Measurements from ENCODE around the gene STK11IP. TPM values are rescaled to one million over a fixed set of nuclear protein-coding genes. Genes with fewer than 3 reads are reported as not detected.

STK11IP gene
- total RNA-seq, 1 experiment from 2014 or later, result 39.9 TPM

- Mint-ChIP-seq H3K36me3 (no peaks in the 10 kb centered on the region), H3K27ac (no peak overlapping the region), H3K4me1 (no peaks in the 10 kb centered on the region; the same call in 1 of the 2 replicates), H3K4me3 (no peak overlapping the region), H3K9me3 (no peaks in the 10 kb centered on the region), H3K27me3 (ENCODE audit: low read depth) (no peaks in the 10 kb centered on the region)
- DNase-seq (ENCODE audit: low spot score), result peak; percentile 7
- POLR2A ChIA-PET, result no interaction called here
- TF ChIP-seq CBFB (CRISPR knock-in tag; IDR thresholded peaks at IDR 0.05; ENCODE audit: low read depth), result no peak
- TF ChIP-seq ZNF219 (CRISPR knock-in tag; IDR thresholded peaks at IDR 0.05; ENCODE audit: borderline replicate concordance), result no peak
- no peak for TF ChIP-seq ESRRA (CRISPR knock-in tag; IDR thresholded peaks at IDR 0.05; ENCODE audit: borderline replicate concordance)
- no peak for TF ChIP-seq CTCF (IDR thresholded peaks at IDR 0.05)
- ATAC-seq, result no peak
- CTCF ChIA-PET, result interaction anchor here (1.3 to 2.0 kb wide), 2 partner anchors 10 to 13 kb away, joined by 4 to 5 read pairs; no protein-coding TSS in a partner anchor
These were observed 35.1 kb downstream of the STK11IP start for GRCh38 chr2:219632760-219633105.

GRCh38 chr2:219633276-219634065 lies 35.8 kb downstream of the STK11IP start:
- no peaks in the 10 kb centered on the region for H3K36me3 Mint-ChIP-seq
- ChIA-PET CTCF (interaction anchor here (1.5 to 2.0 kb wide), 2 partner anchors 10 to 14 kb away, joined by 5 to 6 read pairs; no protein-coding TSS in a partner anchor), POLR2A (no interaction called here)
- TF ChIP-seq AFF4 (CRISPR knock-in tag; IDR thresholded peaks at IDR 0.05; ENCODE audit: borderline replicate concordance), result no peak
- TF ChIP-seq ZBTB43 (CRISPR knock-in tag; IDR thresholded peaks at IDR 0.05), result no peak
- no peaks in the 10 kb centered on the region for H3K4me1 Mint-ChIP-seq
- no peaks in the 10 kb centered on the region for H3K27me3 Mint-ChIP-seq (ENCODE audit: low read depth)
- DNase-seq (ENCODE audit: low spot score) (peak; percentile 6), ATAC-seq (no peak)
- no peaks in the 10 kb centered on the region for H3K9me3 Mint-ChIP-seq
- no peak overlapping the region for H3K4me3 Mint-ChIP-seq
- no peak overlapping the region for H3K27ac Mint-ChIP-seq

- Mint-ChIP-seq H3K27me3 (ENCODE audit: low read depth) (no peaks in the 10 kb centered on the region), H3K27ac (no peak overlapping the region), H3K4me3 (no peak overlapping the region), H3K9me3 (no peaks in the 10 kb centered on the region), H3K36me3 (no peaks in the 10 kb centered on the region), H3K4me1 (no peaks in the 10 kb centered on the region)
- ChIA-PET CTCF (interaction anchor here (0.8 to 2.0 kb wide), 3 partner anchors 9 to 55 kb away, joined by 4 to 6 read pairs (median 5); no protein-coding TSS in a partner anchor), POLR2A (interaction anchor here (0.8 kb wide), 1 partner anchor 10 kb away, joined by 3 read pairs; no protein-coding TSS in a partner anchor)
- TF ChIP-seq FOXJ3 (CRISPR knock-in tag; IDR thresholded peaks at IDR 0.05; ENCODE audit: borderline replicate concordance), result no peak
- no peak for TF ChIP-seq ZBTB43 (CRISPR knock-in tag; IDR thresholded peaks at IDR 0.05)
- no peak for TF ChIP-seq OVOL2 (CRISPR knock-in tag; IDR thresholded peaks at IDR 0.05; ENCODE audit: borderline replicate concordance)
- no peak for TF ChIP-seq JUN (CRISPR knock-in tag; IDR thresholded peaks at IDR 0.05)
- no peak for TF ChIP-seq ZBTB21 (CRISPR knock-in tag; IDR thresholded peaks at IDR 0.05; ENCODE audit: borderline replicate concordance)
- no peak for TF ChIP-seq MYBL2 (CRISPR knock-in tag; IDR thresholded peaks at IDR 0.05)
- ATAC-seq, result no peak
- peak; percentile 2 for DNase-seq (ENCODE audit: low spot score)
These were observed 36.7 kb downstream of the STK11IP start for GRCh38 chr2:219634171-219634940.
